ENCODE results near the gene JARID2.

JARID2 gene

GRCh38 chr6:15263780-15264374 is 18.0 kb downstream of the JARID2 start:
- ChIA-PET POLR2A (no interaction called here), CTCF (interaction anchor here (1.4 kb wide), 1 partner anchor 17 kb away, joined by 7 read pairs; no protein-coding TSS in a partner anchor)
- TF ChIP-seq CTCF (IDR thresholded peaks at IDR 0.05; ENCODE audit: insufficient read depth, low read length, missing control alignments): no peak
- H3K4me3 ChIP-seq (ENCODE audit: low read depth, low read length): no peak overlapping the region
- no peak for DNase-seq (ENCODE audit: low read depth, low spot score)

DNA sequence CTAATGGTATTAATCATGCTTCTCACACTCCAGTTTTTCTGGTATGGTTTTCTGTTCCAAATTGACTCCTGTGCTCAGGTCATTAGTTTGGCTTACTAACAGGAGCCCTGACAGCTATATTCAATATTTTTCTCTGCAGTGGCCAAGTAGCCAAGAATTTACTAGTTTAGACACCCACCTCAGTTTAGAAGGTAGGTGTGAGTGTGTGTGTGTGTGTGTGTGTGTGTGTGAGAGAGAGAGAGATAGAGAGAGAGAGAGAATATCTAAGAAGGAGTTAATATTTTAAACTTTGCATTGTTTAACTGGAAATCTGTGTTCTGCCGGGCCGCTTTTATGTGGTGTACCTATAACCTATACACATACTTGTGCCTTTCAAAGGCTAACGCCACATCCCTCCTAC is 18.5 kb downstream of the JARID2 start:
- no peak for TF ChIP-seq CTCF (IDR thresholded peaks at IDR 0.05; ENCODE audit: insufficient read depth, low read length, missing control alignments)
- H3K4me3 ChIP-seq (ENCODE audit: low read depth, low read length): no peak overlapping the region
- ChIA-PET POLR2A (no interaction called here), CTCF (interaction anchor here (1.1 to 1.4 kb wide), 2 partner anchors 11 to 16 kb away, joined by 4 to 7 read pairs; no protein-coding TSS in a partner anchor)
- no peak for DNase-seq (ENCODE audit: low read depth, low spot score)

DNA sequence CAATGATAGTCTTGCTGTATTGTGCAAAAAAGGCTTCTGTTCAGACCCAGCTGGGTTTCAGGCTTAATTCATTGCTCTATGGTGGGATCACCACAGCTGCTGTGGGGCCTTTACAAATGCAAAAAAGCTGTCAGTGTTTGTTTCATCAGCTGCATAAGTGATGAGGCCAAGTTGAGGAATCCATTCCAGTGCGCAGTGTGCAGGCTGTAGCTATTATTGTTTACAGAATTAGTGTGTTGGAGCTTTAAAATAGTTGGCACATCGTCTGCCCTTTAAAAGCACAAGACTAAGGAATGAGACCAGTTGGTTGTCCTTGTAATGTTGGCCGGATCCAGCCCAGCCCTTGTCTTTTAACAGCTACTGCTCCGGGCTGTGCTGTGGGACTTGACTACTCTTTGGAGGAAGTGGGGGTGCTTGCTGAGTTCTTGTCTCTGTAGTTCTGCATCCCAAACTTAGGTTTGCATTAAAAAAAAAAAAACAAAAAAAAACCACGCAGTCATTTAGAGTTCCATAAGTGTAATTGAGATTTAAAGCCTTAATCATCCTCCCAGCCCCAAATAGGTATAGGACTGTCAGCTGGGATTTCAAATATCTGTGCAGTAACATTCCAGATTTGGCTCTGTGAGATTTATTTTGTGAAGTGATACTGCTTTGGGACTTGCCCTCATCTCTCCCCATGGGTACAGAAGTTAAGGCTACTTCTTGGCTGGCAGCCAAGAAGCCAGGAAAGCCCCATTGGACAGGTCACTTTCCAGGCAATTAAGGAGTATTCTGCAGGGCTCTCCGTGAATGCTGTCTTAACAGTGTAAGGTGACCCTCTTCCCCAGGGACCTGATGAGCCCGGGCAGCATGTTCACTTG is 19.3 kb downstream of the JARID2 start:
- no peak overlapping the region for H3K4me3 ChIP-seq (ENCODE audit: low read depth, low read length)
- TF ChIP-seq CTCF (IDR thresholded peaks at IDR 0.05; ENCODE audit: insufficient read depth, low read length, missing control alignments): no peak
- no peak for DNase-seq (ENCODE audit: low read depth, low spot score)
- CTCF ChIA-PET: interaction anchor here (1.1 to 1.4 kb wide), 2 partner anchors 10 to 16 kb away, joined by 4 to 7 read pairs; no protein-coding TSS in a partner anchor
- POLR2A ChIA-PET: interaction anchor here (0.5 kb wide), 1 partner anchor 164 kb away, joined by 3 read pairs; no protein-coding TSS in a partner anchor

DNA sequence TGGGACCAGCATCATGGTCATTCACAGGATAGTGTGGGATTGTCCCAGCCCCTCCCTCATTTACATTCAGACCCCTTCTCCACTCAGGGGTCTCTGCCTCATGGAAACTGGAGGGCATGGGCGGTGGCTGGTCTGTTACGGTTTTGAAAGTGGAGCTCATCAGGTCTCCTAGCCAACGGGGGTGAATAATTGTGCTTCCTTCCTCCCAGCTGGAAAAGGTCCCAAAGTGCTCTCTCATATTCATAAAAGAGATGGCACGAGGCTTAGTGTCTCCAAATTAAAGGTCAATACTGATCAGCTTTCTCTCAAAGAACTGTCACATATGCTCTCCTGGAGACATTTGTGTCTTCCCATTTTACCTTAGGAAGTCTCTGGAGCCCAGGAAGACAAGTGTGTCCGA is 19.9 kb downstream of the JARID2 start:
- no peak for TF ChIP-seq CTCF (IDR thresholded peaks at IDR 0.05; ENCODE audit: insufficient read depth, low read length, missing control alignments)
- no peak overlapping the region for H3K4me3 ChIP-seq (ENCODE audit: low read depth, low read length)
- CTCF ChIA-PET: interaction anchor here (1.2 to 1.5 kb wide), 2 partner anchors 16 to 125 kb away, joined by 4 to 5 read pairs; no protein-coding TSS in a partner anchor
- POLR2A ChIA-PET: interaction anchor here (0.5 kb wide), 1 partner anchor 163 kb away, joined by 3 read pairs; no protein-coding TSS in a partner anchor
- no peak for DNase-seq (ENCODE audit: low read depth, low spot score)

GRCh38 chr6:15266423-15266996 is 20.6 kb downstream of the JARID2 start:
- ChIA-PET CTCF (interaction anchor here (0.9 to 1.5 kb wide), 3 partner anchors 9 to 124 kb away, joined by 3 to 5 read pairs (median 4); no protein-coding TSS in a partner anchor), POLR2A (no interaction called here)
- TF ChIP-seq CTCF (IDR thresholded peaks at IDR 0.05; ENCODE audit: insufficient read depth, low read length, missing control alignments): no peak
- H3K4me3 ChIP-seq (ENCODE audit: low read depth, low read length): no peak overlapping the region
- no peak for DNase-seq (ENCODE audit: low read depth, low spot score)
